Karpas-422 (cell line): Measurements from ENCODE around the gene PUSL1. TPM values are rescaled to one million over a fixed set of nuclear protein-coding genes. Genes with fewer than 3 reads are reported as not detected.

Source experiments
- DNase-seq: peaks from one replicate; pipeline ENCODE4 v3.0.0-alpha.2; 2015
- H2AFZ ChIP-seq: fragments of 200-600 bp; sonication (generic); 2 replicates; pipeline ENCODE4 v1.6.1; 2014; ENCODE audit warnings: antibody characterized with exemption, low read length, mixed read lengths
- H3K27ac ChIP-seq: fragments of 200-600 bp; sonication (generic); 2 replicates; pipeline ENCODE4 v1.5.1; 2014; ENCODE audit warnings: mild to moderate bottlenecking, low read length, moderate library complexity
- H3K27me3 ChIP-seq: fragments of 200-600 bp; sonication (generic); 2 replicates; pipeline ENCODE4 v1.6.1; 2014; ENCODE audit warnings: low read length, mixed read lengths
- H3K36me3 ChIP-seq: fragments of 200-600 bp; sonication (generic); 2 replicates; pipeline ENCODE4 v1.6.1; 2014; ENCODE audit warnings: low read length, mixed read lengths; ENCODE audit not compliant: insufficient read depth
- H3K4me1 ChIP-seq: fragments of 200-600 bp; sonication (generic); 2 replicates; pipeline ENCODE4 v1.6.1; 2014; ENCODE audit warnings: mild to moderate bottlenecking, low read length, mixed read lengths
- H3K4me2 ChIP-seq: fragments of 200-600 bp; sonication (generic); 2 replicates; pipeline ENCODE4 v1.6.1; 2014; ENCODE audit warnings: low read length, low read depth, mild to moderate bottlenecking; ENCODE audit not compliant: poor library complexity, severe bottlenecking
- H3K4me3 ChIP-seq: fragments of 200-600 bp; sonication (generic); 2 replicates; pipeline ENCODE4 v1.5.1; 2014; ENCODE audit warnings: mild to moderate bottlenecking, antibody characterized with exemption, low read length, mixed read lengths
- H3K79me2 ChIP-seq: fragments of 200-600 bp; sonication (generic); 2 replicates; pipeline ENCODE4 v1.6.1; 2014; ENCODE audit warnings: mild to moderate bottlenecking, low read length, mixed read lengths
- H3K9ac ChIP-seq: fragments of 200-600 bp; sonication (generic); 2 replicates; pipeline ENCODE4 v1.6.0; 2014; ENCODE audit warnings: low read length
- H3K9me2 ChIP-seq: fragments of 200-600 bp; sonication (generic), shearing (Covaris generic); replicated peaks from 2 replicates; pipeline ENCODE4 v1.6.0; 2014; ENCODE audit warnings: mild to moderate bottlenecking, low read length, moderate library complexity; ENCODE audit not compliant: insufficient read depth
- H3K9me3 ChIP-seq: fragments of 300-700, 200-600 bp; sonication (generic); 2 replicates; pipeline ENCODE4 v1.6.1; 2014; ENCODE audit warnings: low read length, mixed read lengths
- H4K20me1 ChIP-seq: fragments of 200-600 bp; sonication (generic); 2 replicates; pipeline ENCODE4 v1.6.1; 2014; ENCODE audit warnings: mild to moderate bottlenecking, antibody characterized with exemption, low read length, low read depth; ENCODE audit not compliant: insufficient read depth
- total RNA-seq: library from RNA; depleted of rRNA; stranded (reverse); fragments of >200 nt; shearing (Covaris generic); gene quantifications from 2 replicates; pipeline ENCODE4 v1.2.3, GENCODE V29; 2014; ENCODE audit warnings: low replicate concordance

PUSL1 gene
- total RNA-seq, 1 experiment from 2014 or later, result 14.9 TPM

DNA sequence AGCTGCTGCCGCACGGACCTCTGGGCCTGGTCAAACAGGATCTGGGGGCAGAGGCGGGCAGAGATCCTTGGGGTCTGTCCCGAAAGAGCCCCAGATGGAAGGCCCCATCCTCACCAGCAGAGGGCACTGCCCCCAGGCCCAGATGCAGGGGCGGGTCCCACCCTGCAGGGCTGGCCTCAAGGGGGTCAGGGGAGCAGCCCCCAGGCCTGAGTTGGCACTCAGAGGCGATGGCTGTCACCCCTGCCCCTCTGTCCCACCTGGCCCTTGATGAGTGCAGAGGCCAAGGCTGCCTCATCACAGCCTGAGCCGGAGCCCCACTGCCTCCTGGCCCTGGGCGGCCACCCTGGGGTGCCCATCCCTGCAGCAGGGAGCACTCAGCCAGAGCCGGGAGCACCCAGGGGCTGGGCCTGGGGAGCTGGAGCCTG, 6.4 kb upstream of the PUSL1 start:
- Histone ChIP-seq H3K27me3 (no peaks in the 10 kb centered on the region), H3K9me2 (no peaks in the 10 kb centered on the region), H4K20me1 (peaks cover 13% of the 10 kb centered on the region; the same call in 1 of the 2 replicates), H3K4me3 (no peak overlapping the region), H3K4me1 (peaks cover 30% of the 10 kb centered on the region), H3K9ac (no peak overlapping the region), H3K9me3 (no peaks in the 10 kb centered on the region), H3K4me2 (no peak overlapping the region), H3K79me2 (peaks cover 31% of the 10 kb centered on the region), H3K36me3 (no peaks in the 10 kb centered on the region), H2AFZ (no peak overlapping the region), H3K27ac (no peak overlapping the region)
- peak; percentile 61 for DNase-seq

DNA sequence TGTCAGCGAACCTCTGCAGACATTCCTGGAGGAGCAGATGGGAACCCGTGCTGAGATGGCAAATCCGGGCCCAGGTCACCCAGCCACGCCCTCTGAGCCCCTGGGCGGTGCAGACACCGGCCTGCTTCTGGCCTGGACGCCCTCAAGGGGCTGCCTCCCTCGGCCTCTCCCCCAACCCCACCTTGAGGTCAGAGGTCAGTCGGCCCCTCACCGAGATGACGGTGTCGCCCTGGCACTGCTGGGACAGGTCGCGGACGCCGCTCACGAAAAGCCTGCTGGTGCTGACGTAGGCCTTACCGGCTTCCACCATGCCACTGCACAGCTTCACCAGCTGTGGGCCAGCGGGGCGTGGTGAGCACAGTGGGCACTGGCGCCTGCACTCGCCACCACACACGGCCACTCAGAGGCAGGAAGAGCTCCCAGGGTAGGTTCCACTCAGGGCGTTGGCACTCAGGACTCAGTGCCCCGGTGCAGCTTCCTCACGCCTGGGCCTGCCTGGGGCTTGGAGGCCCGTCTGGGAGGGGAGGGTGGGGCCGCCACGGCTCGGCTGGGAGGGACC, 5.4 kb upstream of the PUSL1 start:
- H3K79me2 ChIP-seq, result peaks cover 35% of the 10 kb centered on the region
- no peak overlapping the region for H3K4me3 ChIP-seq
- H3K27ac ChIP-seq, result no peak overlapping the region
- no peak overlapping the region for H3K4me2 ChIP-seq
- H3K9me2 ChIP-seq, result no peaks in the 10 kb centered on the region
- H3K4me1 ChIP-seq, result peaks cover 30% of the 10 kb centered on the region
- H3K36me3 ChIP-seq, result no peaks in the 10 kb centered on the region
- H3K9ac ChIP-seq, result no peak overlapping the region
- no peaks in the 10 kb centered on the region for H3K9me3 ChIP-seq
- peaks cover 13% of the 10 kb centered on the region; the same call in 1 of the 2 replicates for H4K20me1 ChIP-seq
- no peak overlapping the region for H2AFZ ChIP-seq
- no peak for DNase-seq
- no peaks in the 10 kb centered on the region for H3K27me3 ChIP-seq

GRCh38 chr1:1303736-1304135, 4.7 kb upstream of the PUSL1 start:
- no peak for DNase-seq
- Histone ChIP-seq H4K20me1 (peaks cover 13% of the 10 kb centered on the region; the same call in 1 of the 2 replicates), H3K4me3 (no peak overlapping the region), H2AFZ (no peak overlapping the region), H3K36me3 (no peaks in the 10 kb centered on the region), H3K27ac (no peak overlapping the region), H3K9me2 (no peaks in the 10 kb centered on the region), H3K4me2 (no peak overlapping the region), H3K9me3 (no peaks in the 10 kb centered on the region), H3K27me3 (no peaks in the 10 kb centered on the region), H3K4me1 (peaks cover 30% of the 10 kb centered on the region), H3K79me2 (peaks cover 35% of the 10 kb centered on the region), H3K9ac (peak overlapping the region; percentile 97; the same call in 1 of the 2 replicates)

- DNase-seq, result peak; percentile 61
- Histone ChIP-seq H3K27me3 (no peaks in the 10 kb centered on the region), H3K9ac (peak overlapping the region; percentile 97), H3K36me3 (no peaks in the 10 kb centered on the region), H3K9me2 (no peaks in the 10 kb centered on the region), H3K9me3 (no peaks in the 10 kb centered on the region), H2AFZ (no peak overlapping the region), H3K79me2 (peaks cover 40% of the 10 kb centered on the region), H3K4me3 (peak overlapping the region; percentile 85), H4K20me1 (peaks cover 12% of the 10 kb centered on the region; the same call in 1 of the 2 replicates), H3K4me2 (peak overlapping the region; percentile 94), H3K4me1 (peaks cover 33% of the 10 kb centered on the region), H3K27ac (peak overlapping the region; percentile 97)
These were observed 3.8 kb upstream of the PUSL1 start for GRCh38 chr1:1304331-1305299.

DNA sequence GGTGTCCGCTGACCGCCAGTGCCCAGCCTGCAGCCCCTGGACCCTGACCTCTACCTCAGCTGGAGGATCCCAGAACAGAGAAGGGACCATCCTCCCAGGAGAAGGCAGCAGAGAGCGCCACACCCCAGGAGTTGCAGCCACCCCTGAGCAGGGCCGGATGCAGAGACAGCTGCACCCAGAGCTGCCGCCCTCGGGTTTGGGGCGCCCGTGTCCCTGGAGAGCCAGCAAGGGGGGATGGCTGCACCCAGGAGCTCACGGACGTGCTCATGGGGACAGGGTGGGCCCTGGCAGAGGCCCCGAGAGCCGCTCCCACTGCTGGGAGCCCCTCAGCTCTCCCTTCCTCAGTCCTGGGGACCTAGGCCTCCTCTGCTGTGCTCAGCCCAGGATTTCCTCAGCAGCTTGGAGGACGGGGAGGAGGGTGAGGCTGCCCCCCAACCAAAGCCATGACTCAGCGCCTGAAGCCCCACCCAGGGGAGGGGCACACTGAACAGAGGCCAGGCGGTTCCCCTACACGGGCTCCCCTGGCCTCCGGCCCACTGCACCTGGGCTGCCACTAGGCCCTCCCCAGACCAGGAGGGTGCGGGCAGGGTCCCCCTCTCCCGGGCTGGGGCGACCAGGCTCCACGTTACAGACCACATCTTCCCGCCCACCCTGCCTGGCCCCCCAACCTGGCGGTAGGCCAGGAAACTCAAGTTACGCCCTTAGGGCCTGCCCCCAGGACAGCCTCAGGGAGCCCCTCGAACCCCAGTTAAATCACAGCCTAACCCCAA, 2.9 kb upstream of the PUSL1 start:
- DNase-seq, result peak; percentile 95
- Histone ChIP-seq H4K20me1 (peaks cover 8% of the 10 kb centered on the region; the same call in 1 of the 2 replicates), H3K27ac (peak overlapping the region; percentile 97), H3K9me3 (no peaks in the 10 kb centered on the region), H3K4me1 (peaks cover 42% of the 10 kb centered on the region), H3K9ac (peak overlapping the region; percentile 97), H3K9me2 (no peaks in the 10 kb centered on the region), H3K4me3 (peak overlapping the region; percentile 85), H3K4me2 (peak overlapping the region; percentile 94), H2AFZ (no peak overlapping the region), H3K27me3 (no peaks in the 10 kb centered on the region), H3K79me2 (peaks cover 46% of the 10 kb centered on the region), H3K36me3 (no peaks in the 10 kb centered on the region)

DNA sequence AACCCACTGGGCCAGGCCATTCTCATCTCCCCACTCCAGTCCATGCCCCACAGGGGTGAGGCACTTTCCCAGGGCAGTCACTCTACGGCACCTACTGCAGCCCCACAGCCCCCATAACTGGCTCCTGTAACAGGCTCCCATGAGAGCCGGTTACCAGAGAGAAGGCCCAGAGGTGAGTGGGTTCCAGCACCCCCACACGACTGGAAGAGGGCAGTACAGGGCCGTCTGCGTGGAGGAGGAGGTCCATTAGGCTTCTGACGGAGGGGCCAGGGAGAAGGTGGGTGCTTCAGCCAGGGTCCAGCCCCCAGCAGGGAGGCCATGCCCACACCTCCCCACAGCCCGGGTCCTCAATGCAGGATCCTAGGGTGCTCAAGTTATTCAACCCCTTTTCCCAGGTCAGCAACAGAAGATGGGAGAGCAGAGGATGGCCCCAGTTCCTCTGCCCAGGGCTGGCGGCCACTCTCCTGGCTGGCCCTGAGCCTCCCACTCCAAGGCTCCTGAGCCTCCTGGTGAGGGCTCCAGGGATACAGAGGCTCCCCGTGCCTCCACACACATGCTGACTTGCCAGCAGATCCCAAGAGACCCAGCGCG, 2.2 kb upstream of the PUSL1 start:
- peak overlapping the region; percentile 85 for H3K4me3 ChIP-seq
- peaks cover 46% of the 10 kb centered on the region for H3K79me2 ChIP-seq
- H3K9ac ChIP-seq, result peak overlapping the region; percentile 97
- H3K4me2 ChIP-seq, result peak overlapping the region; percentile 94
- H3K4me1 ChIP-seq, result peaks cover 42% of the 10 kb centered on the region
- no peaks in the 10 kb centered on the region for H3K36me3 ChIP-seq
- H4K20me1 ChIP-seq, result peaks cover 10% of the 10 kb centered on the region; the same call in 1 of the 2 replicates
- peak overlapping the region; percentile 97 for H3K27ac ChIP-seq
- H3K9me3 ChIP-seq, result no peaks in the 10 kb centered on the region
- H3K27me3 ChIP-seq, result no peaks in the 10 kb centered on the region
- no peaks in the 10 kb centered on the region for H3K9me2 ChIP-seq
- DNase-seq, result peak; percentile 87
- H2AFZ ChIP-seq, result no peak overlapping the region

DNA sequence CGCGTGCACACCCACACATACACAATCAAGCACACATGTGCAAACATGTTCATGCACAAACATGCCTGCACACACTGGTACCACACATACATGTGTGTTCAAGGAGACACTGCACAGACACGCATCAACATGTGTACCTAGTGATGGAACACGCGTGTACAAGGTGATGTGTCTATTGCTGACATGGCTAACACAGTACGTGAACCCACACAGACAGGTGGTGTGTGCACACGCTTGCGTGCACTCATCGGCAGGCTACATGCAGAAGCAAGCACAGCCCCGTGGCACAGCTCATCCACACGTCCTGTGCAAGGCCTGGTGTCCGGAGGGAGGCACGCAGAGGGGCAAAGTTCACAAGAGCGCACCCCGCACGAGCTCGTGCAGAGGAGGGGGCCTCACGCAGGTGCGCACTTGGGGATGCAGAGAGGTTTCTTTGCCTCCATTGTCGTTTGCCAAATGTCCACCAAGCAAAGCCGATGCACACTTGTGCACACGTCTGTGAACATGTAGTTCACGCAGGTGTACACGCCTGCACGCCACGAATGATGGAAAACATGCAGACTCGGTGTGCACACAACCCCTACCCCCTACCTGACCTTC, 1.6 kb upstream of the PUSL1 start:
- H3K79me2 ChIP-seq, result peaks cover 46% of the 10 kb centered on the region
- H3K9me3 ChIP-seq, result no peaks in the 10 kb centered on the region
- peak overlapping the region; percentile 97 for H3K9ac ChIP-seq
- peak overlapping the region; percentile 94 for H3K4me2 ChIP-seq
- H3K4me1 ChIP-seq, result peaks cover 42% of the 10 kb centered on the region
- no peaks in the 10 kb centered on the region for H3K36me3 ChIP-seq
- peaks cover 16% of the 10 kb centered on the region; the same call in 1 of the 2 replicates for H4K20me1 ChIP-seq
- no peak overlapping the region for H2AFZ ChIP-seq
- H3K27me3 ChIP-seq, result no peaks in the 10 kb centered on the region
- no peaks in the 10 kb centered on the region for H3K9me2 ChIP-seq
- DNase-seq, result peak; percentile 70
- peak overlapping the region; percentile 97 for H3K27ac ChIP-seq
- peak overlapping the region; percentile 85 for H3K4me3 ChIP-seq
